HepG2 (cell line): Measurements from ENCODE around the gene INTS4.

Source experiments
- BRF2 ChIP-seq: sonication (generic); formaldehyde crosslinking; IDR thresholded peaks from 2 replicates; pipeline ENCODE4 v1.8.1; 2022; ENCODE audit warnings: mild to moderate bottlenecking, missing genetic modification reagents
- CTCF ChIP-seq: sonication (generic); formaldehyde crosslinking; IDR thresholded peaks from 2 replicates; pipeline ENCODE4 v1.5.0; 2020; ENCODE audit warnings: mild to moderate bottlenecking, missing genetic modification reagents, moderate library complexity
- HOXA5 ChIP-seq: sonication (generic); formaldehyde crosslinking; IDR thresholded peaks from 2 replicates; pipeline ENCODE4 v1.4.0; 2020; ENCODE audit warnings: missing genetic modification reagents
- POLR2A ChIP-seq, 2 experiments: IDR thresholded peaks; 2 replicates each; pipeline ENCODE4 v1.6.1; 2011; ENCODE audit warnings: low read depth in 2 of 2, low read length in 2 of 2, mild to moderate bottlenecking in 1 of 2, moderate library complexity in 1 of 2; ENCODE audit not compliant: insufficient read depth in 1 of 2
- RARA ChIP-seq: IDR thresholded peaks from 2 replicates; pipeline ENCODE4 v1.6.1; 2016; ENCODE audit warnings: missing genetic modification reagents, missing compliant biosample characterization
- TF ChIP-seq, protein P1 (sequence below): sonication (generic); formaldehyde crosslinking; IDR thresholded peaks from 2 replicates; pipeline ENCODE4 v1.4.0; 2020; ENCODE audit warnings: missing genetic modification reagents
- TF ChIP-seq, protein P2 (sequence below): sonication (generic); formaldehyde crosslinking; IDR thresholded peaks from 2 replicates; pipeline ENCODE4 v1.5.0; 2020; ENCODE audit warnings: missing genetic modification reagents
- TF ChIP-seq, protein P3 (sequence below): sonication (generic); formaldehyde crosslinking; IDR thresholded peaks from 2 replicates; pipeline ENCODE4 v1.5.0; 2020; ENCODE audit warnings: mild to moderate bottlenecking, missing genetic modification reagents

GRCh38 chr11:77908835-77909234 lies 85.6 kb downstream of the INTS4 start:
- no peak for TF ChIP-seq RARA
- no peak for TF ChIP-seq CTCF (CRISPR knock-in tag)
- TF ChIP-seq, protein P1, sequence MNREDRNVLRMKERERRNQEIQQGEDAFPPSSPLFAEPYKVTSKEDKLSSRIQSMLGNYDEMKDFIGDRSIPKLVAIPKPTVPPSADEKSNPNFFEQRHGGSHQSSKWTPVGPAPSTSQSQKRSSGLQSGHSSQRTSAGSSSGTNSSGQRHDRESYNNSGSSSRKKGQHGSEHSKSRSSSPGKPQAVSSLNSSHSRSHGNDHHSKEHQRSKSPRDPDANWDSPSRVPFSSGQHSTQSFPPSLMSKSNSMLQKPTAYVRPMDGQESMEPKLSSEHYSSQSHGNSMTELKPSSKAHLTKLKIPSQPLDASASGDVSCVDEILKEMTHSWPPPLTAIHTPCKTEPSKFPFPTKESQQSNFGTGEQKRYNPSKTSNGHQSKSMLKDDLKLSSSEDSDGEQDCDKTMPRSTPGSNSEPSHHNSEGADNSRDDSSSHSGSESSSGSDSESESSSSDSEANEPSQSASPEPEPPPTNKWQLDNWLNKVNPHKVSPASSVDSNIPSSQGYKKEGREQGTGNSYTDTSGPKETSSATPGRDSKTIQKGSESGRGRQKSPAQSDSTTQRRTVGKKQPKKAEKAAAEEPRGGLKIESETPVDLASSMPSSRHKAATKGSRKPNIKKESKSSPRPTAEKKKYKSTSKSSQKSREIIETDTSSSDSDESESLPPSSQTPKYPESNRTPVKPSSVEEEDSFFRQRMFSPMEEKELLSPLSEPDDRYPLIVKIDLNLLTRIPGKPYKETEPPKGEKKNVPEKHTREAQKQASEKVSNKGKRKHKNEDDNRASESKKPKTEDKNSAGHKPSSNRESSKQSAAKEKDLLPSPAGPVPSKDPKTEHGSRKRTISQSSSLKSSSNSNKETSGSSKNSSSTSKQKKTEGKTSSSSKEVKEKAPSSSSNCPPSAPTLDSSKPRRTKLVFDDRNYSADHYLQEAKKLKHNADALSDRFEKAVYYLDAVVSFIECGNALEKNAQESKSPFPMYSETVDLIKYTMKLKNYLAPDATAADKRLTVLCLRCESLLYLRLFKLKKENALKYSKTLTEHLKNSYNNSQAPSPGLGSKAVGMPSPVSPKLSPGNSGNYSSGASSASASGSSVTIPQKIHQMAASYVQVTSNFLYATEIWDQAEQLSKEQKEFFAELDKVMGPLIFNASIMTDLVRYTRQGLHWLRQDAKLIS (CRISPR knock-in tag) = no peak
- TF ChIP-seq, protein P2, sequence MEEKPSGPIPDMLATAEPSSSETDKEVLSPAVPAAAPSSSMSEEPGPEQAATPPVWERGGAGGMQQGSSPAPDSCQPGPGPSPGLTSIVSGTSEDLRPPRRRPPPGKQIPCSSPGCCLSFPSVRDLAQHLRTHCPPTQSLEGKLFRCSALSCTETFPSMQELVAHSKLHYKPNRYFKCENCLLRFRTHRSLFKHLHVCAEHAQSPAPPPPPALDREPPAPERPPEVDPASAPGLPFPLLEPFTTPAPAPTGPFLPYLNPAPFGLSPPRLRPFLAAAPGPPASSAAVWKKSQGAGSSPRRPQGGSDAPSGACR (CRISPR knock-in tag) = no peak
- TF ChIP-seq, protein P3, sequence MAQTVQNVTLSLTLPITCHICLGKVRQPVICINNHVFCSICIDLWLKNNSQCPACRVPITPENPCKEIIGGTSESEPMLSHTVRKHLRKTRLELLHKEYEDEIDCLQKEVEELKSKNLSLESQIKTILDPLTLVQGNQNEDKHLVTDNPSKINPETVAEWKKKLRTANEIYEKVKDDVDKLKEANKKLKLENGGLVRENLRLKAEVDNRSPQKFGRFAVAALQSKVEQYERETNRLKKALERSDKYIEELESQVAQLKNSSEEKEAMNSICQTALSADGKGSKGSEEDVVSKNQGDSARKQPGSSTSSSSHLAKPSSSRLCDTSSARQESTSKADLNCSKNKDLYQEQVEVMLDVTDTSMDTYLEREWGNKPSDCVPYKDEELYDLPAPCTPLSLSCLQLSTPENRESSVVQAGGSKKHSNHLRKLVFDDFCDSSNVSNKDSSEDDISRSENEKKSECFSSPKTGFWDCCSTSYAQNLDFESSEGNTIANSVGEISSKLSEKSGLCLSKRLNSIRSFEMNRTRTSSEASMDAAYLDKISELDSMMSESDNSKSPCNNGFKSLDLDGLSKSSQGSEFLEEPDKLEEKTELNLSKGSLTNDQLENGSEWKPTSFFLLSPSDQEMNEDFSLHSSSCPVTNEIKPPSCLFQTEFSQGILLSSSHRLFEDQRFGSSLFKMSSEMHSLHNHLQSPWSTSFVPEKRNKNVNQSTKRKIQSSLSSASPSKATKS (CRISPR knock-in tag) = no peak
- TF ChIP-seq POLR2A (IDR thresholded peaks at IDR 0.05; ENCODE audit: insufficient read depth in 1 of 2, low read depth in 2 of 2, low read length in 2 of 2) = no peak
- TF ChIP-seq HOXA5 (CRISPR knock-in tag) = no peak
- TF ChIP-seq BRF2 = no peak
